Left lung (tissue), 10 donors: ENCODE measurements around the gene DNAJC1. TPM values are rescaled to one million over a fixed set of nuclear protein-coding genes. Genes with fewer than 3 reads are reported as not detected.
"Not testable (repeated sequence)": the region's sequence is repeated elsewhere in the genome, so short reads cannot be mapped to it uniquely, and the experiment has no call there.

Experiments
- ATAC-seq: fragments of 200-7000 bp; cut with Tn5 transposase; one replicate; pipeline ENCODE4 v1.9.1; 2020; ENCODE audit warnings: moderate library complexity
- DNase-seq, 4 donors: peaks; one replicate each; pipeline ENCODE4 v3.0.0-alpha.2; 2013 to 2020
- H3K27ac ChIP-seq, 2 donors: fragments of 200-600 bp; sonication (generic) in 1 of 2; one replicate each; pipeline versions ENCODE4 v1.5.0 to v1.8.0; 2020 to 2021
- H3K27me3 ChIP-seq, 2 donors: fragments of 200-600 bp; sonication (generic) in 1 of 2; one replicate each; pipeline versions ENCODE4 v1.5.0 to v1.8.0; 2020 to 2021
- H3K36me3 ChIP-seq, 2 donors: fragments of 200-600 bp; sonication (generic) in 1 of 2; one replicate each; pipeline versions ENCODE4 v1.5.0 to v1.8.0; 2020 to 2021
- H3K4me1 ChIP-seq, 2 donors: fragments of 200-600 bp; one replicate each; pipeline ENCODE4 v1.8.0; 2021
- H3K4me3 ChIP-seq, 2 donors: fragments of 200-600 bp; sonication (generic) in 1 of 2; one replicate each; pipeline versions ENCODE4 v1.5.0 to v1.8.0; 2020 to 2021; ENCODE audit warnings: mild to moderate bottlenecking in 1 of 2
- H3K9me3 ChIP-seq, 2 donors: fragments of 200-600 bp; sonication (generic) in 1 of 2; one replicate each; pipeline versions ENCODE4 v1.5.0 to v1.8.0; 2020 to 2021
- CTCF ChIP-seq, 2 donors: fragments of 200-600 bp; sonication (generic) in 1 of 2; IDR thresholded peaks; one replicate each; pipeline versions ENCODE4 v1.5.0 to v1.8.0; 2021; ENCODE audit warnings: antibody characterized with exemption in 2 of 2
- intact Hi-C, 2 donors: fragments of 100-400 bp; cut with DNase I; formaldehyde crosslinking; loops; one replicate each; pipeline versions ENCODE4 v1.11.2 to v1.14.2; 2022
- polyA plus RNA-seq, 6 donors: library from polyadenylated mRNA; unstranded; fragments of 120-200 nt; gene quantifications; one replicate each; pipeline ENCODE4 v1.2.1, GENCODE V29; 2013; ENCODE audit not compliant: insufficient read length in 6 of 6
- total RNA-seq, 2 donors: library from RNA; stranded (reverse); fragmentation: NEBNext Ultra II Directional; extraction: Animal tissue kit (Norgen Biotek cat#: 25700); gene quantifications; one replicate each; pipeline ENCODE4 v1.2.1, GENCODE V29; 2021
- donor health status: DM: no; HTN: yes; CAD: no.
- donor health status: DM: no; HTN: no; CAD: no.

The DNAJC1 gene
- total and polyA plus RNA-seq, 8 donors = 29.1 to 40.9 (median 32.9) TPM

- ATAC-seq (no peak), DNase-seq (no peak)
- no peak overlapping the region for H3K27ac ChIP-seq
- H3K9me3 ChIP-seq = peaks cover 0 to 31% of the 10 kb centered on the region in 2 donors
- H3K4me1 ChIP-seq = no peaks in the 10 kb centered on the region
- peaks cover 0 to 19% of the 10 kb centered on the region in 2 donors for H3K36me3 ChIP-seq
- TF ChIP-seq CTCF (IDR thresholded peaks at IDR 0.05) = no peak
- intact Hi-C loops = no loop called here
- H3K4me3 ChIP-seq = no peak overlapping the region
- no peaks in the 10 kb centered on the region for H3K27me3 ChIP-seq
Measured at GRCh38 chr10:21870849-21871248, 132.7 kb downstream of the DNAJC1 start.

DNA sequence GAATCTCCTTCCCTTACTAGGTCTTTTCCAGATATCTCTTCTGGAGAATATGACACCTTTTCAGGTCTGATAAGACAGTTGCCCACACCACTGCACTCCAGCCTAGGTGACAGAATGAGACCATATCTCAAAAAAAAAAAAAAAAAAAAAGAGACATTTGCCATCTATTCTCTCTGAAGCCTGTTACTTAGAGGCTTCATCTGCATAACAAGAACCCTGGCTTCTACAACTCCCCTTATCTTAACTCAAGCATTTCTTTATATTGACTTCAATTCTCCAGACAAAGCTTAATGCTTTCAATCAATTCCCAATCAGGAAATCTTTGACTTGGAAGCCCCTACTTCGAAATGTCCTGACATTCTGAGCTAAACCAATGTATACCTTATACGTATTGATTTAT, 134.4 kb downstream of the DNAJC1 start:
- intact Hi-C loops, ATAC-seq, H3K4me3 ChIP-seq, H3K36me3 ChIP-seq, DNase-seq, H3K27me3 ChIP-seq, H3K27ac ChIP-seq, H3K4me1 ChIP-seq: not testable (repeated sequence)
- peaks cover 0 to 31% of the 10 kb centered on the region in 2 donors for H3K9me3 ChIP-seq

- no peaks in the 10 kb centered on the region for H3K36me3 ChIP-seq
- H3K9me3 ChIP-seq = no peaks in the 10 kb centered on the region
- no peaks in the 10 kb centered on the region for H3K27me3 ChIP-seq
- no peaks in the 10 kb centered on the region for H3K4me1 ChIP-seq
- intact Hi-C loops = no loop called here
- DNase-seq = no peak
- TF ChIP-seq CTCF (IDR thresholded peaks at IDR 0.05) = no peak
- no peak overlapping the region for H3K4me3 ChIP-seq
- no peak for ATAC-seq
- no peak overlapping the region for H3K27ac ChIP-seq
Measured at GRCh38 chr10:21860718-21861117, 142.8 kb downstream of the DNAJC1 start.

DNA sequence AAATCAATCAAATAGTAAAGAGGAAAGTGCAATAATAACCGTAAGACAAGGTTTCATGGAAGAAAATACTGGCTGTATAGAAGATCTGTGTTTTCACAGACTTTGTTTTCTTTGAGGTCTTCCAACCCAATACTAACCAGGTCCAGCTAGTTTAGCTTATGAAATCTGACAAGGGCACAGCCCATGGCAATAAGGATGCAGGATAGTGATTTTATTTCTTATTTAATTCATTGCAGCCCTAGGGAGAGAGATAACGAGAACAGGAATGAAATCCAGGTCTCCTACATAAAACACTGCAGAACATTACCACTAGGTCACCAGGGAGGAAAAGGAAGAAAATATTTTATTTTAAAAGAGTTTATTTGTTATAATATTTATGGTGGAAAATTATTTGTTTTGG, 145.1 kb downstream of the DNAJC1 start:
- no peaks in the 10 kb centered on the region for H3K36me3 ChIP-seq
- H3K9me3 ChIP-seq = no peaks in the 10 kb centered on the region
- no peak overlapping the region for H3K27ac ChIP-seq
- no peak overlapping the region for H3K4me3 ChIP-seq
- intact Hi-C loops = no loop called here
- H3K4me1 ChIP-seq = no peaks in the 10 kb centered on the region
- no peaks in the 10 kb centered on the region for H3K27me3 ChIP-seq
- ATAC-seq = no peak
- DNase-seq = no peak
- TF ChIP-seq CTCF (IDR thresholded peaks at IDR 0.05) = no peak

DNA sequence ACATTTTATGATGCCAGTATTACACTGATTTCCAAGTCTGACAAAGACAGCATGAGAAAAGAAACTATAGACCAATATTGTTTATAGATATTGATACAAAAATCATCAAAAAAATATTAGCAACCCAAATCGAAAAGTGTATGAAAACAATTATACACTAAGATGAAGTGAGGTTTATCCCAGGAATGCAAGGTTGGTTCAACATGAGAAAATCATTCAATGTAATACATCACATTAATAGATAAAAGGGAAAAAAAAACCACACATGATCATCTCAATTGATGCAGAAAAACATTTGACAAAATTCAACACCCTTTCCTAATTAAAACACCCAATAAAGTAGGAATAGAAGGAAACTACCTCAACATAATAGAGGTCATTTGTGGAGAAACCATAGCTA, 153.9 kb downstream of the DNAJC1 start:
- intact Hi-C loops = no loop called here
- TF ChIP-seq CTCF (IDR thresholded peaks at IDR 0.05) = no peak
- peaks cover 0 to 32% of the 10 kb centered on the region in 2 donors for H3K9me3 ChIP-seq
- H3K4me3 ChIP-seq = no peak overlapping the region
- H3K27me3 ChIP-seq = no peaks in the 10 kb centered on the region
- no peaks in the 10 kb centered on the region for H3K4me1 ChIP-seq
- no peak overlapping the region for H3K27ac ChIP-seq
- peaks cover 0 to 5% of the 10 kb centered on the region in 2 donors for H3K36me3 ChIP-seq
- no peak for DNase-seq
- ATAC-seq = no peak

DNA sequence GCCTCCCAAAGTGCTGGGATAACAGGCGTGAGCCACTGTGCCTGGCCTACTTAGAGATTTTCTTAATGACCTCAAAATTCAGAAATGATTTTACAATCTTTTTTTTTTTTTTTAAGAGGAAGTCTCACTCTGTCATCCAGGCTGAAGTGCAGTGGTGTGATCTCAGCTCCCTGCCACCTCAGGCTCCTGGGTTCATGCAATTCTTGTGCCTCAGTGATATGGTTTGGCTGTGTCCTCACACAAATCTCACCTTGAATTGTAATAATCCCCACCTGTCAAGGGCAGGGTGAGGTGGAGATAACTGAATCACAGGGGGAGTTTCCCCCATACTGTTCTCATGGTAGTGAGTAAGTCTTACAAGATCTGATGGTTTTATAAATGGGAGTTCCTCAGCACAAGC, 159.9 kb downstream of the DNAJC1 start:
- intact Hi-C loops = no loop called here
- ATAC-seq = no peak
- Histone ChIP-seq H3K4me1 (no peaks in the 10 kb centered on the region), H3K27ac (no peak overlapping the region), H3K9me3 (peaks cover 0 to 15% of the 10 kb centered on the region in 2 donors), H3K27me3 (no peaks in the 10 kb centered on the region), H3K4me3 (no peak overlapping the region), H3K36me3 (no peaks in the 10 kb centered on the region)
- TF ChIP-seq CTCF (IDR thresholded peaks at IDR 0.05) = no peak
- no peak for DNase-seq

GRCh38 chr10:21841273-21841672, 162.3 kb downstream of the DNAJC1 start:
- H3K9me3 ChIP-seq = peaks cover 0 to 27% of the 10 kb centered on the region in 2 donors
- H3K36me3 ChIP-seq, H3K27me3 ChIP-seq, ATAC-seq, H3K27ac ChIP-seq, H3K4me1 ChIP-seq, H3K4me3 ChIP-seq, DNase-seq, intact Hi-C loops: not testable (repeated sequence)

DNA sequence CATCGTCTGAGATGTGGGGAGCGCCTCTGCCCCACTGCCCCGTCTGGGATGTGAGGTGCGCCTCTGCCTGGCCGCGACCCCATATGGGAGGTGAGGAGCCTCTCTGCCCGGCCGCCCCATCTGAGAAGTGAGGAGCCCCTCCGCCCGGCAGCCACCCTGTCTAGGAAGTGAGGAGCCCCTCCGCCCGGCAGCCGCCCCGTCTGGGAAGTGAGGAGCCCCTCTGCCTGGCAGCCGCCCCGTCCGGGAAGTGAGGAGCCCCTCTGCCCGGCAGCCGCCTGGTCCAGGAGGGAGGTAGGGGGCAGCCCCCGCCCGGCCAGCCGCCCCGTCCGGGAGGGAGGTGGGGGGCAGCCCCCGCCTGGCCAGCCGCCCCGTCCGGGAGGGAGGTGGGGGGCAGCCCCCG, 166.0 kb downstream of the DNAJC1 start:
- H3K4me1 ChIP-seq, H3K4me3 ChIP-seq, intact Hi-C loops, H3K27me3 ChIP-seq, H3K27ac ChIP-seq, DNase-seq, ATAC-seq: not testable (repeated sequence)
- peaks cover 0 to 14% of the 10 kb centered on the region in 2 donors for H3K36me3 ChIP-seq
- peaks cover 0 to 57% of the 10 kb centered on the region in 2 donors for H3K9me3 ChIP-seq

DNA sequence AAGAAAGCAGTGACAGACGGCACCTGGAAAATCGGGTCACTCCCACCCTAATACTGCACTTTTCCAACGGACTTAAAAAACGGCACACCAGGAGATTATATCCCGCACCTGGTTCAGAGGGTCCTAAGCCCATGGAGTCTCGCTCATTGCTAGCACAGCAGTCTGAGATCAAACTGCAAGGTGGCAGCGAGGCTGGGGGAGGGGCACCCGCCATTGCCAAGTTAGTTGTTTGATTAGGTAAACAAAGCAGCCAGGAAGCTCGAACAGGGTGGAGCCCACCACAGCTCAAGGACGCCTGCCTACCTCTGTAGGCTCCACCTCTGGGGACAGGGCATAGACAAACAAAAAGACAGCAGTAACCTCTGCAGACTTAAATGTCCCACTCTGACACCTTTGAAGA, 169.0 kb downstream of the DNAJC1 start:
- ATAC-seq, DNase-seq, H3K27ac ChIP-seq, H3K4me3 ChIP-seq, intact Hi-C loops, H3K4me1 ChIP-seq, H3K27me3 ChIP-seq: not testable (repeated sequence)
- peaks cover 0 to 18% of the 10 kb centered on the region in 2 donors for H3K36me3 ChIP-seq
- H3K9me3 ChIP-seq = peaks cover 3 to 74% of the 10 kb centered on the region in 2 donors
